IPS-20b (cell line): ENCODE results near the gene THRB.
"Not testable (repeated sequence)": the region's sequence is repeated elsewhere in the genome, so short reads cannot be mapped to it uniquely, and the experiment has no call there.

Experiments
- H3K27ac ChIP-seq: one replicate; pipeline ENCODE4 v1.5.1; 2013; ENCODE audit warnings: low read length
- H3K27me3 ChIP-seq: 2 replicates; pipeline ENCODE4 v1.6.1; 2013; ENCODE audit warnings: mild to moderate bottlenecking, low read length, inconsistent platforms; ENCODE audit not compliant: insufficient read depth
- H3K36me3 ChIP-seq: 2 replicates; pipeline ENCODE4 v1.6.1; 2013; ENCODE audit warnings: low read depth, mild to moderate bottlenecking, inconsistent platforms, low read length, moderate library complexity; ENCODE audit not compliant: insufficient read depth
- H3K4me1 ChIP-seq: 2 replicates; pipeline ENCODE4 v1.6.1; 2013; ENCODE audit warnings: mild to moderate bottlenecking, control low read depth, inconsistent platforms, low read length, moderate library complexity; ENCODE audit not compliant: insufficient read depth
- H3K4me3 ChIP-seq: 2 replicates; pipeline ENCODE4 v1.5.1; 2013; ENCODE audit warnings: mild to moderate bottlenecking, low read length, inconsistent platforms
- H3K9ac ChIP-seq: 2 replicates; pipeline ENCODE4 v1.6.1; 2013; ENCODE audit warnings: low read depth, mild to moderate bottlenecking, inconsistent platforms, low read length, moderate library complexity
- H3K9me3 ChIP-seq: 2 replicates; pipeline ENCODE4 v1.6.1; 2013; ENCODE audit warnings: mild to moderate bottlenecking, low read depth, low read length, inconsistent platforms; ENCODE audit not compliant: insufficient read depth

Gene THRB

GRCh38 chr3:24415824-24416223 is 78.8 kb downstream of the THRB start:
- no peaks in the 10 kb centered on the region; the same call in 1 of the 2 replicates for H3K9me3 ChIP-seq
- H3K27me3 ChIP-seq, result no peaks in the 10 kb centered on the region
- no peaks in the 10 kb centered on the region for H3K4me1 ChIP-seq
- no peaks in the 10 kb centered on the region for H3K36me3 ChIP-seq
- H3K9ac ChIP-seq, result no peak overlapping the region
- no peak overlapping the region for H3K4me3 ChIP-seq
- H3K27ac ChIP-seq, result no peak overlapping the region

GRCh38 chr3:24413662-24414061 is 81.0 kb downstream of the THRB start:
- not testable (repeated sequence) for H3K9me3 ChIP-seq, H3K4me1 ChIP-seq, H3K36me3 ChIP-seq, H3K9ac ChIP-seq, H3K27me3 ChIP-seq, H3K27ac ChIP-seq, H3K4me3 ChIP-seq

DNA sequence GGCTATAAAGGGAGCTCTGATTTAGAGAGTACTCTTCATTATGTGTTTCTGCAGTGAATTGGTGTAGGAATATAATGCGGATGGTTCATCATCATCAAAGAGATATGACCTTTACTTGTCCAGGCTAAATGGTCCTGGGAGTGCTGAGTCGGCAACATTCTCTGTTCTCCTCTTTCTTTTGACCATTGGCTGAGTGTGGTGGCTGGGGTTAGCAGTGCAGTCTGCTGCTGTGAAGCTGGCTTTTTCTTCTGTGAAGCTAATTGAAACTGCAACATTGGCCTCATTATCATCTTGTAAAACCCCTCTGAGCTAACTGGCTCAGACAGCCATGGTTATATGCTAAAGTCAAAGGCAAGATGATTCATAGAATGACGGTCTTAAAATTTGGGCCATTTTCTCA is 83.8 kb downstream of the THRB start:
- Histone ChIP-seq H3K9ac (no peak overlapping the region), H3K36me3 (no peaks in the 10 kb centered on the region), H3K4me3 (no peak overlapping the region), H3K27me3 (no peaks in the 10 kb centered on the region), H3K4me1 (no peaks in the 10 kb centered on the region), H3K27ac (no peak overlapping the region), H3K9me3 (no peaks in the 10 kb centered on the region; the same call in 1 of the 2 replicates)

GRCh38 chr3:24407980-24408680 is 86.5 kb downstream of the THRB start:
- H3K4me3 ChIP-seq, result no peak overlapping the region
- no peak overlapping the region for H3K9ac ChIP-seq
- H3K4me1 ChIP-seq, result no peaks in the 10 kb centered on the region
- no peaks in the 10 kb centered on the region for H3K36me3 ChIP-seq
- no peaks in the 10 kb centered on the region for H3K9me3 ChIP-seq
- H3K27ac ChIP-seq, result no peak overlapping the region
- H3K27me3 ChIP-seq, result no peaks in the 10 kb centered on the region

GRCh38 chr3:24406900-24407299 is 87.8 kb downstream of the THRB start:
- Histone ChIP-seq H3K36me3 (no peaks in the 10 kb centered on the region), H3K27ac (no peak overlapping the region), H3K4me3 (no peak overlapping the region), H3K9ac (no peak overlapping the region), H3K27me3 (no peaks in the 10 kb centered on the region), H3K4me1 (no peaks in the 10 kb centered on the region), H3K9me3 (no peaks in the 10 kb centered on the region)

- no peaks in the 10 kb centered on the region for H3K9me3 ChIP-seq
- no peak overlapping the region for H3K9ac ChIP-seq
- no peaks in the 10 kb centered on the region for H3K27me3 ChIP-seq
- H3K36me3 ChIP-seq, result no peaks in the 10 kb centered on the region
- H3K27ac ChIP-seq, result no peak overlapping the region
- H3K4me3 ChIP-seq, result no peak overlapping the region
- H3K4me1 ChIP-seq, result no peaks in the 10 kb centered on the region
These were observed 89.6 kb downstream of the THRB start for GRCh38 chr3:24405057-24405456.

DNA sequence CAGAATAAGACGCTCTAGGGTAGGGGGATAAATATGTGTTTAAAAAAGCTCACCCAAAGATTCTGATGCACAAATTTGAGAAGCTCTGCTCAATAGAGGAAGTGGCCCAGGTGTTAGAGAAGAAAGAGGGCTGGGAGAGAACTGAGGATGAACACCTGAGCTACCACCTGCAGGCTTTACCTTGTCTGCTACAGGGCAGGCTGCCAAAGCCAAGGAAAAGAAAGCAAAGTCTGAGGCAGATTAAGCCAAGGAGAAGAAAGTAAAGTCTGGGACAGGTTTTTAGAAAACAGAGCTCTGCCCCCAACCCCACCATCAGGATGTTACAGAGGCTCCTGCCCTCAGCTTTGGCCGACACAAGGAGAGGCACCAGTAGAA is 92.9 kb downstream of the THRB start:
- no peak overlapping the region for H3K9ac ChIP-seq
- H3K36me3 ChIP-seq, result no peaks in the 10 kb centered on the region
- H3K9me3 ChIP-seq, result no peaks in the 10 kb centered on the region
- no peak overlapping the region for H3K27ac ChIP-seq
- H3K4me1 ChIP-seq, result peaks cover 4% of the 10 kb centered on the region; the same call in 1 of the 2 replicates
- H3K4me3 ChIP-seq, result no peak overlapping the region
- peaks cover 8% of the 10 kb centered on the region; the same call in 1 of the 2 replicates for H3K27me3 ChIP-seq

DNA sequence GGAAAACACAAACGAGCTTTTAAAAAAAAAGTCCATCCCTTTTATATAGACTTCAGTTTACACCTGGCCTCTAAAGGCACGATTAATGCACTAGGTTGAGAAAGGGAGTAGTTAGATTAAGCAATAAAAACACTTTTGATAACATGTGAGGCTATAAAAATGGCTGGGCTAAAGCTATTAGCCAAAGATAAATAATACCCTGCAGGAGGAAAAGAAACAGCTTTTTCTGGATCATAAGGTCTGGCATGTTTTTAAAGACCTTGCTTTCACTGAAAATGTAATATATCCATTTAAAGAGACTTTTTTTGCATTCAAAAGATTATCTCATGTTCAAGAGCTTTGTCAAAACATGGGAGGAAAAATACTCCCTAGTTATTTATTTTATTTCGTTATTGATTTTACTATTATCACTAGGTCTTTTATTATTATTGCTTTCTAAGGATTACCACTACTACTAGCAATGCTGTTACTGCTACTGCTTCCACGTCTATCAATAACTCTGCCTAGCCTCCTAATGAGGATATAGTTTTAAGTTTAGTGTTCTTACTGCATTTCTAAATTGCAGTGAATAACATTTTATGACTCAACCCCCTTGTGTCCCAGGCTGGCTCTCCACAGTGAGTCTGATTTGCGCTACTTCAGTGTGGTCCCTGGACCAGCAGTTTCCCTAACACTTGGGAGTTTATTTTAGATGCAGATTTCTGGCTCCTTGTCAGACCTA is 93.4 kb downstream of the THRB start:
- H3K27me3 ChIP-seq, result peaks cover 10% of the 10 kb centered on the region; the same call in 1 of the 2 replicates
- no peak overlapping the region for H3K4me3 ChIP-seq
- peaks cover 8% of the 10 kb centered on the region; the same call in 1 of the 2 replicates for H3K4me1 ChIP-seq
- no peak overlapping the region for H3K27ac ChIP-seq
- no peak overlapping the region for H3K9ac ChIP-seq
- no peaks in the 10 kb centered on the region for H3K36me3 ChIP-seq
- no peaks in the 10 kb centered on the region for H3K9me3 ChIP-seq

GRCh38 chr3:24400450-24400849 is 94.2 kb downstream of the THRB start:
- no peaks in the 10 kb centered on the region for H3K36me3 ChIP-seq

GRCh38 chr3:24400015-24400414 is 94.6 kb downstream of the THRB start:
- no peak overlapping the region for H3K4me3 ChIP-seq
- H3K9me3 ChIP-seq, result no peaks in the 10 kb centered on the region
- no peak overlapping the region for H3K27ac ChIP-seq
- no peak overlapping the region for H3K9ac ChIP-seq
- H3K27me3 ChIP-seq, result peaks cover 10% of the 10 kb centered on the region; the same call in 1 of the 2 replicates
- H3K4me1 ChIP-seq, result peaks cover 8% of the 10 kb centered on the region; the same call in 1 of the 2 replicates
- H3K36me3 ChIP-seq, result no peaks in the 10 kb centered on the region

More at GRCh38 chr3:24400450-24400849, 94.2 kb downstream of the THRB start:
- no peak overlapping the region for H3K4me3 ChIP-seq
- H3K4me1 ChIP-seq, result peaks cover 8% of the 10 kb centered on the region; the same call in 1 of the 2 replicates
- H3K27me3 ChIP-seq, result peaks cover 10% of the 10 kb centered on the region; the same call in 1 of the 2 replicates
- H3K9ac ChIP-seq, result no peak overlapping the region
- no peaks in the 10 kb centered on the region for H3K9me3 ChIP-seq
- H3K27ac ChIP-seq, result no peak overlapping the region

- no peaks in the 10 kb centered on the region for H3K9me3 ChIP-seq
- H3K27me3 ChIP-seq, result peaks cover 14% of the 10 kb centered on the region; the same call in 1 of the 2 replicates
- no peak overlapping the region for H3K4me3 ChIP-seq
- H3K36me3 ChIP-seq, result no peaks in the 10 kb centered on the region
- peaks cover 8% of the 10 kb centered on the region; the same call in 1 of the 2 replicates for H3K4me1 ChIP-seq
- no peak overlapping the region for H3K27ac ChIP-seq
- H3K9ac ChIP-seq, result no peak overlapping the region
These were observed 95.0 kb downstream of the THRB start for GRCh38 chr3:24399614-24400013.

- not testable (repeated sequence) for H3K9ac ChIP-seq, H3K4me1 ChIP-seq, H3K36me3 ChIP-seq, H3K4me3 ChIP-seq, H3K27ac ChIP-seq, H3K9me3 ChIP-seq
- H3K27me3 ChIP-seq, result peaks cover 15% of the 10 kb centered on the region; the same call in 1 of the 2 replicates
These were observed 95.9 kb downstream of the THRB start for GRCh38 chr3:24398712-24399111.
